Esophagus muscularis mucosa (tissue), 4 donors: ENCODE results near the gene MYO15B. TPM values are rescaled to one million over a fixed set of nuclear protein-coding genes. Genes with fewer than 3 reads are reported as not detected.

Experiments
- DNase-seq: peaks from one replicate; pipeline ENCODE4 v3.0.0-alpha.2; 2017; ENCODE audit errors: extremely low spot score
- H3K27ac ChIP-seq, 4 donors: fragments of 200-600 bp; sonication (generic); replicated peaks in 1 of 4; 1 replicate in 3 of 4; 2 replicates in 1 of 4; pipeline ENCODE4 v1.5.1; 2016 to 2019; ENCODE audit warnings: mild to moderate bottlenecking in 1 of 4
- H3K27me3 ChIP-seq, 4 donors: fragments of 200-600 bp; sonication (generic); one replicate each; pipeline versions ENCODE4 v1.5.1 to v1.6.0; 2016 to 2019
- H3K36me3 ChIP-seq, 4 donors: fragments of 200-600 bp; sonication (generic); one replicate each; pipeline ENCODE4 v1.5.1; 2016 to 2019
- H3K4me1 ChIP-seq, 4 donors: fragments of 200-600 bp; sonication (generic); one replicate each; pipeline ENCODE4 v1.5.1; 2016 to 2019
- H3K4me3 ChIP-seq, 4 donors: fragments of 200-600 bp; sonication (generic); 1 replicate in 2 of 4; 2 replicates in 2 of 4; pipeline ENCODE4 v1.5.1; 2016 to 2019; ENCODE audit warnings: mild to moderate bottlenecking in 4 of 4, moderate library complexity in 1 of 4
- H3K9me3 ChIP-seq, 4 donors: fragments of 200-600 bp; sonication (generic); 1 replicate in 3 of 4; 2 replicates in 1 of 4; pipeline ENCODE4 v1.5.1; 2016 to 2019
- EP300 ChIP-seq: sonication (generic); formaldehyde crosslinking; IDR thresholded peaks from one replicate; pipeline ENCODE4 v1.6.1; 2017; ENCODE audit warnings: antibody characterized with exemption
- POLR2A ChIP-seq: fragments of 450-650 bp; IDR thresholded peaks from one replicate; pipeline ENCODE4 v1.6.1; 2017; ENCODE audit warnings: antibody characterized with exemption, moderate library complexity, mild to moderate bottlenecking, low read depth
- POLR2AphosphoS5 ChIP-seq, 2 donors: sonication (generic); formaldehyde crosslinking; IDR thresholded peaks; one replicate each; pipeline ENCODE4 v1.6.1; 2017; ENCODE audit warnings: antibody characterized with exemption in 2 of 2
- WGBS: methylation state at CpG from one replicate; pipeline ENCODE4 v1.1.5; 2018; 5-methylcytosine and 5-hydroxymethylcytosine counted together
- intact Hi-C: fragments of 100-400 bp; cut with DNase I; formaldehyde crosslinking; loops from one replicate; pipeline ENCODE4 v1.15.1; 2023
- total RNA-seq, 4 donors: library from RNA; depleted of rRNA; stranded (reverse); fragments of >200 nt; gene quantifications; one replicate each; pipeline versions ENCODE4 v1.1.0 to v1.2.1, GENCODE V29; 2016
- TF ChIP-seq, protein P1 (sequence below), 3 experiments: fragments of 200-600 bp in 2 of 3; fragments of 450-650 bp in 1 of 3; sonication (generic) in 2 of 3; IDR thresholded peaks; one replicate each; pipeline ENCODE4 v1.5.1; 2017 to 2019; ENCODE audit warnings: antibody characterized with exemption in 3 of 3, mild to moderate bottlenecking in 2 of 3, moderate library complexity in 1 of 3

The MYO15B gene
- total RNA-seq, 4 donors from 2014 or later = 34.5 to 61.9 (median 43.4) TPM

GRCh38 chr17:75617675-75618074 lies 30.1 kb downstream of the MYO15B start:
- H3K36me3 ChIP-seq = peaks cover 4 to 100% (median 97%) of the 10 kb centered on the region in 4 donors

GRCh38 chr17:75619506-75620431 lies 32.2 kb downstream of the MYO15B start:
- 81% methylated on average over 28 of the region's 36 CpGs for WGBS
- H3K4me1 ChIP-seq = no peaks in the 10 kb centered on the region
- DNase-seq = no peak
- H3K9me3 ChIP-seq = no peaks in the 10 kb centered on the region
- intact Hi-C loops = no loop called here
- H3K27me3 ChIP-seq = no peaks in the 10 kb centered on the region
- H3K27ac ChIP-seq = no peak overlapping the region
- no peak overlapping the region for H3K4me3 ChIP-seq
- TF ChIP-seq POLR2A = no peak
- TF ChIP-seq, protein P1, sequence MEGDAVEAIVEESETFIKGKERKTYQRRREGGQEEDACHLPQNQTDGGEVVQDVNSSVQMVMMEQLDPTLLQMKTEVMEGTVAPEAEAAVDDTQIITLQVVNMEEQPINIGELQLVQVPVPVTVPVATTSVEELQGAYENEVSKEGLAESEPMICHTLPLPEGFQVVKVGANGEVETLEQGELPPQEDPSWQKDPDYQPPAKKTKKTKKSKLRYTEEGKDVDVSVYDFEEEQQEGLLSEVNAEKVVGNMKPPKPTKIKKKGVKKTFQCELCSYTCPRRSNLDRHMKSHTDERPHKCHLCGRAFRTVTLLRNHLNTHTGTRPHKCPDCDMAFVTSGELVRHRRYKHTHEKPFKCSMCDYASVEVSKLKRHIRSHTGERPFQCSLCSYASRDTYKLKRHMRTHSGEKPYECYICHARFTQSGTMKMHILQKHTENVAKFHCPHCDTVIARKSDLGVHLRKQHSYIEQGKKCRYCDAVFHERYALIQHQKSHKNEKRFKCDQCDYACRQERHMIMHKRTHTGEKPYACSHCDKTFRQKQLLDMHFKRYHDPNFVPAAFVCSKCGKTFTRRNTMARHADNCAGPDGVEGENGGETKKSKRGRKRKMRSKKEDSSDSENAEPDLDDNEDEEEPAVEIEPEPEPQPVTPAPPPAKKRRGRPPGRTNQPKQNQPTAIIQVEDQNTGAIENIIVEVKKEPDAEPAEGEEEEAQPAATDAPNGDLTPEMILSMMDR (IDR thresholded peaks at IDR 0.05) = peak; percentile 7 to 27 (median 14)
- peaks cover 4 to 99% (median 91%) of the 10 kb centered on the region in 4 donors for H3K36me3 ChIP-seq

More at GRCh38 chr17:75617675-75618074, 30.1 kb downstream of the MYO15B start:
- H3K4me3 ChIP-seq = no peak overlapping the region
- DNase-seq = no peak
- H3K4me1 ChIP-seq = no peaks in the 10 kb centered on the region
- H3K27me3 ChIP-seq = no peaks in the 10 kb centered on the region
- TF ChIP-seq POLR2AphosphoS5 (IDR thresholded peaks at IDR 0.05) (no peak), EP300 (no peak), POLR2A (no peak)
- TF ChIP-seq, protein P1 (IDR thresholded peaks at IDR 0.05) = no peak
- H3K9me3 ChIP-seq = no peaks in the 10 kb centered on the region
- intact Hi-C loops = no loop called here
- WGBS = 87% methylated on average over 11 of the region's 11 CpGs
- no peak overlapping the region for H3K27ac ChIP-seq

DNA sequence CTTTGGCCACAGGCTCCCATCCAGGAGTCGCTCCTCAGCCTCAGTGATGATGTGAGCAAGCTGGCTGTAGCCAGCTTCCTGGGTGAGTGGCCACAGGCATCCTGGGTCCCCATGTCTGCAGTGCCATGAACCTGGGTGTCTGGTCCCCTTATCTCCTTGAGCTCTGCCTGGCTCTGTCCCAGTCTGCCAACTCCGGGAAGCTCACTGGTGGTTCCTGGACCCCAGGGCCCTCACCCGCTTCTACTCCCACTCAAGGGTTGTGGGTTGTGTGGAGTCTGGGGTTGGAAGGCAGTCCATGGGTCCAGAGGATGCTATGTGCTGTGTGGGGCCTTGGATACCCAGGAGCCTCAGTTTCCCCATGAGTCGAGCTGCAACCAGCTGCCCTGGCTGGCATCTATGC lies 33.9 kb downstream of the MYO15B start:
- intact Hi-C loops = no loop called here

GRCh38 chr17:75622076-75622475 lies 34.5 kb downstream of the MYO15B start:
- DNase-seq = no peak
- no peaks in the 10 kb centered on the region for H3K9me3 ChIP-seq
- no peaks in the 10 kb centered on the region for H3K27me3 ChIP-seq
- TF ChIP-seq POLR2AphosphoS5 (IDR thresholded peaks at IDR 0.05) = no peak
- TF ChIP-seq, protein P1 (IDR thresholded peaks at IDR 0.05) = no peak
- no peak for TF ChIP-seq EP300
- TF ChIP-seq POLR2A = no peak
- H3K4me1 ChIP-seq = no peaks in the 10 kb centered on the region
- peaks cover 10 to 99% (median 91%) of the 10 kb centered on the region in 4 donors for H3K36me3 ChIP-seq
- intact Hi-C loops = no loop called here
- WGBS = 85% methylated on average over 8 of the region's 8 CpGs
- H3K27ac ChIP-seq = no peak overlapping the region
- H3K4me3 ChIP-seq = no peak overlapping the region

More for the DNA sequence above, 33.9 kb downstream of the MYO15B start:
- Histone ChIP-seq H3K4me3 (no peak overlapping the region), H3K9me3 (no peaks in the 10 kb centered on the region), H3K36me3 (peaks cover 6 to 99% (median 91%) of the 10 kb centered on the region in 4 donors), H3K4me1 (no peaks in the 10 kb centered on the region), H3K27me3 (no peaks in the 10 kb centered on the region), H3K27ac (no peak overlapping the region)
- TF ChIP-seq POLR2A = no peak
- TF ChIP-seq EP300 = no peak
- no peak for TF ChIP-seq POLR2AphosphoS5 (IDR thresholded peaks at IDR 0.05)
- TF ChIP-seq, protein P1 (IDR thresholded peaks at IDR 0.05) = no peak
- WGBS = 88% methylated on average over 1 of the region's 4 CpGs
- DNase-seq = no peak
